Sigmoid colon (tissue), 7 donors: Measurements from ENCODE around the gene SCP2D1. TPM values are rescaled to one million over a fixed set of nuclear protein-coding genes. Genes with fewer than 3 reads are reported as not detected.

Experiments used
- DNase-seq: peaks from one replicate; pipeline ENCODE4 v3.0.0-alpha.2; 2019
- H3K27ac ChIP-seq, 4 donors: fragments of 200-600 bp; sonication (generic); one replicate each; pipeline ENCODE4 v1.5.1; 2016 to 2019; ENCODE audit warnings: mild to moderate bottlenecking in 1 of 4
- H3K27me3 ChIP-seq, 3 donors: fragments of 200-600 bp; sonication (generic); one replicate each; pipeline ENCODE4 v1.5.1; 2019; ENCODE audit warnings: mild to moderate bottlenecking in 1 of 3
- H3K36me3 ChIP-seq, 4 donors: fragments of 200-600 bp; sonication (generic); one replicate each; pipeline ENCODE4 v1.5.1; 2016 to 2019
- H3K4me1 ChIP-seq, 4 donors: fragments of 200-600 bp; sonication (generic); one replicate each; pipeline ENCODE4 v1.5.1; 2017 to 2019
- H3K4me3 ChIP-seq, 4 donors: fragments of 200-600 bp; sonication (generic); one replicate each; pipeline ENCODE4 v1.5.1; 2017 to 2019; ENCODE audit warnings: mild to moderate bottlenecking in 2 of 4, moderate library complexity in 1 of 4
- H3K9me3 ChIP-seq, 4 donors: fragments of 200-600 bp in 3 of 4; sonication (generic) in 3 of 4; one replicate each; pipeline versions ENCODE4 v1.5.1 to v1.6.1; 2013 to 2019
- CTCF ChIP-seq, 4 experiments: fragments of 450-650 bp in 3 of 4; fragments of 200-600 bp in 1 of 4; IDR thresholded peaks; one replicate each; pipeline ENCODE4 v1.5.1; 2016 to 2019; ENCODE audit warnings: antibody characterized with exemption in 4 of 4, mild to moderate bottlenecking in 3 of 4, moderate library complexity in 2 of 4
- EP300 ChIP-seq, 4 donors: sonication (generic); formaldehyde crosslinking; IDR thresholded peaks; one replicate each; pipeline ENCODE4 v1.6.1; 2017; ENCODE audit warnings: antibody characterized with exemption in 4 of 4
- POLR2A ChIP-seq, 2 donors: fragments of 450-650 bp; IDR thresholded peaks; one replicate each; pipeline ENCODE4 v1.6.1; 2016; ENCODE audit warnings: antibody characterized with exemption in 2 of 2, mild to moderate bottlenecking in 2 of 2, moderate library complexity in 2 of 2
- POLR2AphosphoS5 ChIP-seq, 4 donors: sonication (generic); formaldehyde crosslinking; IDR thresholded peaks; one replicate each; pipeline ENCODE4 v1.6.1; 2017; ENCODE audit warnings: antibody characterized with exemption in 4 of 4
- WGBS, 2 donors: extraction: QIAGEN DNeasy Blood & Tissue Kit; methylation state at CpG; one replicate each; pipeline ENCODE4 v1.1.7; 2013; 5-methylcytosine and 5-hydroxymethylcytosine counted together
- intact Hi-C: fragments of 100-400 bp; cut with DNase I; formaldehyde crosslinking; loops from one replicate; pipeline ENCODE4 v1.15.1; 2023
- polyA plus RNA-seq, 3 donors: library from polyadenylated mRNA; stranded (reverse); fragments of 200-250 nt; gene quantifications; one replicate each; pipeline ENCODE4 v1.2.3, GENCODE V29; 2013
- total RNA-seq, 4 donors: library from RNA; depleted of rRNA; stranded (reverse); fragments of >200 nt; gene quantifications; one replicate each; pipeline ENCODE4 v1.1.0, GENCODE V29; 2016
- donor health status: healthy with polysubstance abuse.
- donor health status: Bipolar disorder and iron deficiency.
- donor health status: healthy.

Gene SCP2D1
- total and polyA plus RNA-seq, 7 donors: 0.99 TPM; not detected in 6

DNA sequence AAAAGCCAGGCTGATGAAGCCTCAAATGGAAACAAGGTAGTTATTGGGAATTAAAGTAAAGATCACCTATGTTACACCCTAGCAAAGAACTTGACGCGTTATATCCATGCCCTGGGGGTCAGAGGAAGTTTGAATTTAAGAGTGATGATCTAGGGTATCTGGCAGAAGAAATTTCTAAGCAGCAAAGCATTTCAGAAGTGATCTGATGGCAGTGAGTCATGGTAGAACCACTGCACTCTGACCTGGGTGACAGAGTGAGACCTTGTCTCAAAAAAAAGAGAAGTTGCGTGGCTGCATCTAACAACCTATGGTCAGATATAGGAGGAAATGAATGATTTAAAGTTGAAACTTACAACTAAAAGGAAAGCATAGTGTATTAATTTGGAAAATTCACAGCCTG lies 45.2 kb downstream of the SCP2D1 start:
- Histone ChIP-seq H3K4me1 (no peaks in the 10 kb centered on the region), H3K4me3 (no peak overlapping the region), H3K36me3 (no peaks in the 10 kb centered on the region), H3K27me3 (no peaks in the 10 kb centered on the region), H3K9me3 (peaks cover 0 to 4% (median 0%) of the 10 kb centered on the region in 4 donors), H3K27ac (no peak overlapping the region)
- 92% methylated on average over 3 of the region's 3 CpGs for WGBS, 2 donors
- intact Hi-C loops: no loop called here
- DNase-seq: no peak
- TF ChIP-seq EP300 (IDR thresholded peaks at IDR 0.05) (no peak), POLR2AphosphoS5 (IDR thresholded peaks at IDR 0.05) (no peak), POLR2A (IDR thresholded peaks at IDR 0.05) (no peak), CTCF (IDR thresholded peaks at IDR 0.05) (no peak)

Other genes starting within 250 kb of the SCP2D1 start
- gene SMIM26, start 246.4 kb upstream of the SCP2D1 start, total RNA-seq: 100 to 1,000 TPM; 140 to 235 (median 204) TPM
- gene SMIM26, start 246.4 kb upstream of the SCP2D1 start, polyA plus RNA-seq: 100 to 1,000 TPM; 134 to 174 (median 168) TPM
- gene DTD1, start 225.7 kb upstream of the SCP2D1 start, total RNA-seq: 10 to 100 TPM; 11.6 to 22.1 (median 15.5) TPM
- gene DTD1, start 225.7 kb upstream of the SCP2D1 start, polyA plus RNA-seq: 10 to 100 TPM; 18.7 to 22.9 (median 20.4) TPM